OCI-LY3 (cell line): ENCODE measurements around the gene TGFB1.

ENCODE experiments used
- H2AFZ ChIP-seq: fragments of 200-600, 300-600 bp; shearing (Covaris generic); 2 replicates; pipeline ENCODE4 v1.6.0; 2014; ENCODE audit warnings: antibody characterized with exemption, low read depth, low read length
- H3K27ac ChIP-seq: fragments of 200-600, 300-600 bp; sonication (generic); 2 replicates; pipeline ENCODE4 v1.5.1; 2014; ENCODE audit warnings: mild to moderate bottlenecking, low read length, moderate library complexity, mixed read lengths
- H3K27me3 ChIP-seq: fragments of 200-600, 300-600 bp; sonication (generic); 2 replicates; pipeline ENCODE4 v1.6.1; 2014; ENCODE audit warnings: low read depth, low read length, mixed read lengths
- H3K36me3 ChIP-seq: fragments of 200-600, 300-600 bp; sonication (generic); replicated peaks from 2 replicates; pipeline ENCODE3; 2014; ENCODE audit warnings: low read depth, low read length, mixed read lengths
- H3K4me1 ChIP-seq: fragments of 300-600, 200-600 bp; sonication (generic); 2 replicates; pipeline ENCODE4 v1.6.1; 2014; ENCODE audit warnings: low read length, mixed read lengths
- H3K4me2 ChIP-seq: fragments of 200-600, 300-600 bp; sonication (generic); 2 replicates; pipeline ENCODE4 v1.6.1; 2014; ENCODE audit warnings: low read length, mixed read lengths
- H3K4me3 ChIP-seq: fragments of 300-600, 200-600 bp; sonication (generic); 2 replicates; pipeline ENCODE4 v1.5.1; 2014; ENCODE audit warnings: antibody characterized with exemption, mild to moderate bottlenecking, low read length, moderate library complexity
- H3K79me2 ChIP-seq: fragments of 300-600, 200-600 bp; shearing (Covaris generic); 2 replicates; pipeline ENCODE4 v1.6.1; 2014; ENCODE audit warnings: mild to moderate bottlenecking, low read length, mixed read lengths
- H3K9ac ChIP-seq: fragments of 300-600, 200-600 bp; shearing (Covaris generic); 2 replicates; pipeline ENCODE4 v1.6.0; 2014; ENCODE audit warnings: mild to moderate bottlenecking, low read length, moderate library complexity
- H3K9me3 ChIP-seq: fragments of 200-600, 300-600 bp; shearing (Covaris generic); 2 replicates; pipeline ENCODE4 v1.6.1; 2014; ENCODE audit warnings: low read length, mixed read lengths; ENCODE audit not compliant: insufficient read depth
- H4K20me1 ChIP-seq: fragments of 200-600, 300-600 bp; sonication (generic); 2 replicates; pipeline ENCODE4 v1.6.1; 2016; ENCODE audit warnings: low read length, mixed read lengths; ENCODE audit not compliant: insufficient read depth
- CTCF ChIP-seq: fragments of 200-600, 300-600 bp; sonication (generic); IDR thresholded peaks from 2 replicates; pipeline ENCODE4 v1.5.1; 2014; ENCODE audit warnings: antibody characterized with exemption, low read length, low read depth
- EZH2phosphoT487 ChIP-seq: fragments of 200-600 bp; shearing (Covaris generic); IDR thresholded peaks from 2 replicates; pipeline ENCODE4 v1.6.1; 2018; ENCODE audit warnings: antibody characterized with exemption, mixed run types, low read depth

Gene TGFB1

GRCh38 chr19:41303954-41304353 lies 49.8 kb downstream of the TGFB1 start:
- H3K27ac ChIP-seq, result no peak overlapping the region
- TF ChIP-seq CTCF (no peak), EZH2phosphoT487 (no peak)
- no peak overlapping the region for H3K4me2 ChIP-seq
- H3K36me3 ChIP-seq, result peaks cover 85% of the 10 kb centered on the region
- no peak overlapping the region for H3K9ac ChIP-seq
- no peaks in the 10 kb centered on the region for H3K9me3 ChIP-seq
- no peak overlapping the region for H3K4me3 ChIP-seq
- peaks cover 19% of the 10 kb centered on the region for H3K4me1 ChIP-seq
- no peaks in the 10 kb centered on the region for H4K20me1 ChIP-seq
- peaks cover 12% of the 10 kb centered on the region for H3K79me2 ChIP-seq
- H3K27me3 ChIP-seq, result no peaks in the 10 kb centered on the region
- H2AFZ ChIP-seq, result no peak overlapping the region

- Histone ChIP-seq H2AFZ (no peak overlapping the region), H3K4me3 (no peak overlapping the region), H3K4me1 (peaks cover 20% of the 10 kb centered on the region), H3K79me2 (peaks cover 23% of the 10 kb centered on the region), H3K27ac (no peak overlapping the region), H3K9me3 (no peaks in the 10 kb centered on the region), H3K27me3 (no peaks in the 10 kb centered on the region), H4K20me1 (no peaks in the 10 kb centered on the region), H3K9ac (no peak overlapping the region), H3K36me3 (peaks cover 93% of the 10 kb centered on the region), H3K4me2 (no peak overlapping the region)
- no peak for TF ChIP-seq CTCF
- TF ChIP-seq EZH2phosphoT487, result no peak
Observed at GRCh38 chr19:41302624-41303351, 50.9 kb downstream of the TGFB1 start.

GRCh38 chr19:41300555-41300954 lies 53.2 kb downstream of the TGFB1 start:
- Histone ChIP-seq H3K4me1 (peaks cover 34% of the 10 kb centered on the region), H3K9me3 (no peaks in the 10 kb centered on the region), H3K79me2 (peaks cover 40% of the 10 kb centered on the region), H3K36me3 (peaks cover 92% of the 10 kb centered on the region), H3K27me3 (no peaks in the 10 kb centered on the region), H3K4me2 (no peak overlapping the region), H3K27ac (no peak overlapping the region), H4K20me1 (no peaks in the 10 kb centered on the region), H3K9ac (no peak overlapping the region), H3K4me3 (no peak overlapping the region), H2AFZ (no peak overlapping the region)
- no peak for TF ChIP-seq CTCF
- no peak for TF ChIP-seq EZH2phosphoT487

GRCh38 chr19:41299755-41300089 lies 54.0 kb downstream of the TGFB1 start:
- Histone ChIP-seq H3K36me3 (peaks cover 92% of the 10 kb centered on the region), H3K4me2 (no peak overlapping the region), H4K20me1 (no peaks in the 10 kb centered on the region), H3K27ac (no peak overlapping the region), H2AFZ (no peak overlapping the region), H3K4me1 (peaks cover 41% of the 10 kb centered on the region), H3K79me2 (peaks cover 40% of the 10 kb centered on the region), H3K27me3 (no peaks in the 10 kb centered on the region), H3K9me3 (no peaks in the 10 kb centered on the region), H3K9ac (no peak overlapping the region), H3K4me3 (no peak overlapping the region)
- no peak for TF ChIP-seq EZH2phosphoT487
- no peak for TF ChIP-seq CTCF
